Keratinocyte (primary cell): Measurements from ENCODE around the gene GPX6. TPM values are rescaled to one million over a fixed set of nuclear protein-coding genes. Genes with fewer than 3 reads are reported as not detected.

ENCODE experiments used
- DNase-seq: peaks from one replicate; pipeline ENCODE4 v3.0.0-alpha.2; 2011; ENCODE audit warnings: low read depth, missing footprints, low spot score
- FAIRE-seq: peaks from 2 replicates; lab custom pipeline; 2011; peaks lifted over from hg19 to GRCh38; lab: Jason Lieb, UNC
- H2AFZ ChIP-seq: 2 replicates; pipeline ENCODE4 v1.6.0; 2012; ENCODE audit warnings: low read length, control low read depth, inconsistent platforms; ENCODE audit not compliant: control insufficient read depth
- H3K27ac ChIP-seq: 2 replicates; pipeline ENCODE4 v1.5.1; 2011; ENCODE audit warnings: low read length; ENCODE audit not compliant: control insufficient read depth, insufficient read depth
- H3K27me3 ChIP-seq: 3 replicates; pipeline ENCODE4 v1.6.0; 2011; ENCODE audit warnings: low read length; ENCODE audit not compliant: control insufficient read depth, insufficient read depth; ENCODE audit errors: extremely low read depth
- H3K36me3 ChIP-seq, 2 experiments: 2 replicates in 1 of 2; 3 replicates in 1 of 2; pipeline ENCODE4 v1.5.1; 2011; ENCODE audit warnings: low read length in 2 of 2, mild to moderate bottlenecking in 1 of 2; ENCODE audit not compliant: control insufficient read depth in 2 of 2, insufficient read depth in 2 of 2; ENCODE audit errors: extremely low read depth in 1 of 2
- H3K4me1 ChIP-seq: 3 replicates; pipeline ENCODE4 v1.5.1; 2011; ENCODE audit warnings: low read length; ENCODE audit not compliant: control insufficient read depth, insufficient read depth; ENCODE audit errors: extremely low read depth
- H3K4me2 ChIP-seq: 3 replicates; pipeline ENCODE4 v1.6.0; 2011; ENCODE audit warnings: low read depth, low read length; ENCODE audit not compliant: control insufficient read depth, insufficient read depth; ENCODE audit errors: extremely low read depth
- H3K4me3 ChIP-seq, 3 experiments: fragments of 200-600 bp in 1 of 3; sonication (generic) in 1 of 3; 2 replicates in 2 of 3; 3 replicates in 1 of 3; pipeline ENCODE4 v1.5.1; 2011 to 2016; ENCODE audit warnings: low read length in 3 of 3, mild to moderate bottlenecking in 3 of 3, control low read depth in 2 of 3, inconsistent platforms in 1 of 3, low read depth in 1 of 3, mixed read lengths in 1 of 3, mixed run types in 1 of 3, moderate library complexity in 1 of 3; ENCODE audit not compliant: control insufficient read depth in 2 of 3, insufficient read depth in 2 of 3; ENCODE audit errors: extremely low read depth in 1 of 3
- H3K79me2 ChIP-seq: 2 replicates; pipeline ENCODE4 v1.6.0; 2012; ENCODE audit warnings: low read length; ENCODE audit not compliant: control insufficient read depth, insufficient read depth
- H3K9ac ChIP-seq: 3 replicates; pipeline ENCODE4 v1.6.0; 2011; ENCODE audit warnings: low read length; ENCODE audit not compliant: control insufficient read depth, insufficient read depth; ENCODE audit errors: extremely low read depth
- H3K9me1 ChIP-seq: 3 replicates; pipeline ENCODE4 v1.6.0; 2011; ENCODE audit warnings: low read length; ENCODE audit not compliant: control insufficient read depth, insufficient read depth; ENCODE audit errors: extremely low read depth
- H3K9me3 ChIP-seq: 2 replicates; pipeline ENCODE4 v1.5.1; 2012; ENCODE audit warnings: low read depth, low read length; ENCODE audit not compliant: control insufficient read depth
- H4K20me1 ChIP-seq: 3 replicates; pipeline ENCODE4 v1.6.0; 2011; ENCODE audit warnings: low read length; ENCODE audit not compliant: control insufficient read depth, insufficient read depth; ENCODE audit errors: extremely low read depth
- EZH2 ChIP-seq: IDR thresholded peaks from one replicate; pipeline ENCODE4 v1.6.1; 2012; ENCODE audit warnings: inconsistent platforms, mild to moderate bottlenecking, low read length, moderate library complexity
- dilution Hi-C: fragments of 300-500 bp; cut with MboI; formaldehyde crosslinking; loops from one replicate; pipeline ENCODE4 v1.7.0; 2020; ENCODE audit warnings: low sequenced_read_pairs; ENCODE audit not compliant: extremely low pct_ligation_motif_present
- polyA plus RNA-seq, 5 experiments: library from polyadenylated mRNA; depleted of rRNA in 3 of 5; stranded (reverse) in 3 of 5; stranded (forward) in 1 of 5; unstranded in 1 of 5; fragments of >200 nt; gene quantifications; 1 replicate in 1 of 5; 2 replicates in 3 of 5; 3 replicates in 1 of 5; pipeline versions ENCODE4 v1.2.1 to v1.2.3, GENCODE V29; 2011 to 2012; ENCODE audit warnings: missing spikeins in 2 of 5, low read depth in 1 of 5, low replicate concordance in 1 of 5
- TF ChIP-seq, protein P1 (sequence below), 3 experiments: IDR thresholded peaks in 1 of 3; conservative IDR thresholded peaks in 1 of 3; optimal IDR thresholded peaks in 1 of 3; 2 replicates in 2 of 3; 3 replicates in 1 of 3; pipeline versions ENCODE3 to v1.5.1; 2011; ENCODE audit warnings: low read length in 3 of 3, mild to moderate bottlenecking in 3 of 3, moderate library complexity in 2 of 3, control low read depth in 1 of 3, inconsistent platforms in 1 of 3; ENCODE audit not compliant: insufficient read depth in 2 of 3; ENCODE audit errors: extremely low read depth in 1 of 3

Gene GPX6
- polyA plus RNA-seq, 1 donor (not counting 4 experiments of a cell fraction or from before 2014, with no cell fraction given) = not detected

DNA sequence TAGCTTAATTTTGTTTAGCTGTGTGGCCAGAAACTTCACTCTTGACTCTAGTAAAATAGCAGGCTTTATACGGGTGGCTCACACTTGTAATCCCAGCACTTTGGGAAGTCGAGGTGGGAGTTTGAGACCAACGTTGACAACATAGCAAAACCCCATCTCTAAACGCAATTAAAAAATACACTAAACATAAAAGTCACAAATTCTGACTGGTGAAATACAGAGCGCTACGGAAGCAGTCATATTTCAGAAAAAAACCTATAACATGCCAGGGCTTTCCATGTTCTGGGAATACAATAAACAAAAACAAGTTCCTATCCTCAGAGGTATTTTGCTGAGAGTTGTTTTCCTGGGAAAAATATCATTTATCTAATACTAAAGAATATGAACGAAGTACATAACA lies 47.5 kb downstream of the GPX6 start:
- no peaks in the 10 kb centered on the region for H4K20me1 ChIP-seq
- H3K27me3 ChIP-seq = peaks cover 2% of the 10 kb centered on the region
- H3K4me3 ChIP-seq = no peak overlapping the region
- H3K27ac ChIP-seq = no peak overlapping the region
- no peaks in the 10 kb centered on the region for H3K4me1 ChIP-seq
- no peak for DNase-seq
- H3K9me1 ChIP-seq = no peaks in the 10 kb centered on the region
- no peaks in the 10 kb centered on the region for H3K36me3 ChIP-seq
- TF ChIP-seq, protein P1, sequence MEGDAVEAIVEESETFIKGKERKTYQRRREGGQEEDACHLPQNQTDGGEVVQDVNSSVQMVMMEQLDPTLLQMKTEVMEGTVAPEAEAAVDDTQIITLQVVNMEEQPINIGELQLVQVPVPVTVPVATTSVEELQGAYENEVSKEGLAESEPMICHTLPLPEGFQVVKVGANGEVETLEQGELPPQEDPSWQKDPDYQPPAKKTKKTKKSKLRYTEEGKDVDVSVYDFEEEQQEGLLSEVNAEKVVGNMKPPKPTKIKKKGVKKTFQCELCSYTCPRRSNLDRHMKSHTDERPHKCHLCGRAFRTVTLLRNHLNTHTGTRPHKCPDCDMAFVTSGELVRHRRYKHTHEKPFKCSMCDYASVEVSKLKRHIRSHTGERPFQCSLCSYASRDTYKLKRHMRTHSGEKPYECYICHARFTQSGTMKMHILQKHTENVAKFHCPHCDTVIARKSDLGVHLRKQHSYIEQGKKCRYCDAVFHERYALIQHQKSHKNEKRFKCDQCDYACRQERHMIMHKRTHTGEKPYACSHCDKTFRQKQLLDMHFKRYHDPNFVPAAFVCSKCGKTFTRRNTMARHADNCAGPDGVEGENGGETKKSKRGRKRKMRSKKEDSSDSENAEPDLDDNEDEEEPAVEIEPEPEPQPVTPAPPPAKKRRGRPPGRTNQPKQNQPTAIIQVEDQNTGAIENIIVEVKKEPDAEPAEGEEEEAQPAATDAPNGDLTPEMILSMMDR (optimal IDR thresholded peaks at IDR 0.05 in 1 of 3, IDR thresholded peaks at IDR 0.05 in 1 of 3, conservative IDR thresholded peaks at IDR 0.05 in 1 of 3; ENCODE audit: extremely low read depth in 1 of 3, insufficient read depth in 2 of 3, low read length in 3 of 3) = no peak
- TF ChIP-seq EZH2 = no peak
- H2AFZ ChIP-seq = no peak overlapping the region
- no peak overlapping the region for H3K9ac ChIP-seq
- H3K4me2 ChIP-seq = no peak overlapping the region
- no peaks in the 10 kb centered on the region for H3K79me2 ChIP-seq
- no peak for FAIRE-seq
- H3K9me3 ChIP-seq = no peaks in the 10 kb centered on the region
- dilution Hi-C loops = no loop called here

DNA sequence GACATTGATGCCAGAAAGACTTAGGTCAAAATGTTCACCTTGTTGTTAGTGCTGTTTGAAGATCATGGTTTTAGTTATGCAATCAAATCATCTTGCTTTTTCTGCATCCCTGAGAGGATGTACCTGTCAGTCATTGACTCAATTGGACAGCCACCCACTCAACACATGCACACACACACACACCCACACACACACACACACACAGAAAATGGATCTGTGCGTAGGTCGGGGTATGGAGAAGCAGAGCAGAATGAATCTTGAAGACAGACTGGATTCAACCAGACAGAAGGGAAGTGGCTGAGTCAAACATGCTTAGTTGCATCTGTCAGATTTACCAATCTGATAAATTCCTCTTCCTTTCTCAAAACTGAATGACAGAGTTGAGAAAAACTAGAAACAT lies 53.2 kb downstream of the GPX6 start:
- peaks cover 3% of the 10 kb centered on the region for H3K27me3 ChIP-seq
- FAIRE-seq = no peak

More for the DNA sequence above, 53.2 kb downstream of the GPX6 start:
- DNase-seq = no peak
- Histone ChIP-seq H3K79me2 (no peaks in the 10 kb centered on the region), H3K4me2 (no peak overlapping the region), H3K9me1 (no peaks in the 10 kb centered on the region), H2AFZ (no peak overlapping the region), H3K9ac (no peak overlapping the region), H3K4me3 (no peak overlapping the region), H4K20me1 (no peaks in the 10 kb centered on the region), H3K27ac (no peak overlapping the region), H3K4me1 (no peaks in the 10 kb centered on the region), H3K36me3 (no peaks in the 10 kb centered on the region), H3K9me3 (no peaks in the 10 kb centered on the region)
- TF ChIP-seq EZH2 = no peak
- TF ChIP-seq, protein P1 (optimal IDR thresholded peaks at IDR 0.05 in 1 of 3, IDR thresholded peaks at IDR 0.05 in 1 of 3, conservative IDR thresholded peaks at IDR 0.05 in 1 of 3; ENCODE audit: extremely low read depth in 1 of 3, insufficient read depth in 2 of 3, low read length in 3 of 3) = no peak
- dilution Hi-C loops = no loop called here
